HG03066 (cell line): ENCODE measurements around the gene FLNB.

Experiments used
- ATAC-seq: cut with Tn5 transposase; IDR thresholded peaks from one replicate; pipeline ENCODE4 v1.9.1; 2021; ENCODE audit warnings: low read depth; ENCODE audit not compliant: unreplicated experiment

Gene FLNB

DNA sequence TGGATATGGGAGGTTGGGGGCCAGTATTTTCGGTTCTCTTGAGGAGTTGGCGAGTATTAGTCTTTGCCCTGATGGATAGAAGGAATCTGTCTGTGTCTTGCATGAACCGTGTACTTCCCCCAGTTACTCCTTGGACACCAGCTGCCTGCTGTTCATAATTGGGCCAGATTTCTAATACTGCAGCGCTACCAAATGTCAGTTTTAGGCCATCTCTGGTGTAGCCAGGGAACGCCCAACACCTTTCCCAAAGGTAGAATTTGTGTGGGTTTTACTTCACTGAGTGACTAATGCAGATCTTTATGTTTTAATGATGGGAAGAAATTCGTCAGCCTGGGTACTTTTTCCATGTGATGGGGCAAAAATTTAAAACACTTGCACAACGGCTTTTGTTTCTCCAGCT, 18.4 kb downstream of the FLNB start:
- ATAC-seq: no peak

DNA sequence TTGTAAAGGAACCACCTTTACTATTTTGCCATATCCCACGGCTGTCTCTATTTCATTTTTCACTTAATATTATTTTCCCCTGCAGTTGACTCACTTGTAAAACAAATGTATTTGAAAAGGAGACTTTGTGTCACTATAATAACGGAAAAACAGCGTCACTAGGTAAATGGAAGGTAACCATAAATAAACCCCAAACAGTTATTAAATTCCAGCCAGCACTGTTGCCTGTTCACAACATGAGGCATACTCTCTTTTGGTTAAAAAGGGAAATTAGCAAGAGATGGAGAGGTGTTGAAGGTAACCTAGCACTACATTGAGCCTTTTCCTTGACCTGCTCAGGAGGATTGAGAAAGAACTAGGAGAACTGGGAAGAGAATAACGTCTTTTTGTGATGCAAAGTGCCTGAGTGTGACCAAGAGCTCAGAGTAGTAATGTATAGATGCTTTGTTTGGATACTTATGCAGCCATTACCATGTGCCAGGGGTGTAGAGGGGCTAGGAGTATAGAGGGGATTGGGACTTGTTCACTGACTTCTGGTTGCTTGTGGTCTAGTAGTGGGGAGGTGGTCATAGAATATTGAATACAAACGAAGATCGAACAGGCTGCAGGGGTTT, 19.6 kb downstream of the FLNB start:
- no peak for ATAC-seq

DNA sequence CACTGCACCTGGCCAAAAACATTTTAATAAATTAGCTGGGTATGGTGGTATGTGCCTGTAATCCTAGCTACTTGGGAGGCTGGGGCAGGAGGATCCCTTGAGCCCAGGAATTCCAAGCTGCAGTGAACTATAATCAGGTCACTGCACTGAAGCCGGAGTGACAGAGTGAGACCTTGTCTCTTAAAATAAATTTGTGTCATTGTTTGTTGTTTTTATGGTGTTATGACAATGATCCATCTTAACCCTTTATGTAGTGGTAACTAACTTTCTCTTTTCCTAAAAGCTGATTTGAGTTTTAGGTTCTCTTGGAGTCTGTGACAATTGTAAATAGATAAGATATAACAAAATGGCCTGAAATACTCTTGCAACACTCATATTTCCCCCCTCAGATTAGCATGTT, 20.7 kb downstream of the FLNB start:
- no peak for ATAC-seq

DNA sequence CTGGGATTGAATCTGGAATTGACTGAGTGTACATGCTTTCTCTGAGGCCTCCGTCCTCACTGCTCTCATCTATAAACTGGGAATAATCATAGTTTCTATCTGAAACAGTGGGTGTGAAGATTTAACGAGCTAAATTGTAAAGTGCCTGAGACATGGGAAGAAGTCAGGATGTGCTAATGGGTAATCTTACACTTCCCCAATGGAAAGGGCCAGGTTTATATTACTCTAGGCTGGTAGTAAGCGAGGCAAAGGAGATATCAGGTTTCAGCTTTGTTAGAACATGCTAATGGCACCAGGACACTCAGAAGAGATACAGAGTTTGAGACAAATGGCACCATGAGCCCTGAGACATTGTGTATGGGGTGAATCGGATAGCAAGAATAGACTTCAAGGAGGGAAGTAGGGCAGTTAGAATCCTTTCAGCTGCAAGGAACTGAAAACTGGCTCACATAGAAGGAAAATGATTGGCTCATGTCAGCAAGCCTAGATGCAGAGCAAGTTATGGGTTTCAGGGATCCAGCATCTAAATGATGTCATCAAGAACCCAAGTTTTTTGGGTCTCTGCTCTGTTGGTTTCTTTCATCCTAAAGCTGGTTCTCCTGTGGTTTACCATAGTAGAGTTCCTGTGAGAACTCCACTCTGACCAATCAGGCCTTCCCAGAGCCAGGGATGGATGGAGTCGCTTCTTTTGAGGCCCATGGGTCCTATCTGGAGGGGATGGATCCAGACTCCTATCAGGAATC, 21.8 kb downstream of the FLNB start:
- ATAC-seq: no peak

DNA sequence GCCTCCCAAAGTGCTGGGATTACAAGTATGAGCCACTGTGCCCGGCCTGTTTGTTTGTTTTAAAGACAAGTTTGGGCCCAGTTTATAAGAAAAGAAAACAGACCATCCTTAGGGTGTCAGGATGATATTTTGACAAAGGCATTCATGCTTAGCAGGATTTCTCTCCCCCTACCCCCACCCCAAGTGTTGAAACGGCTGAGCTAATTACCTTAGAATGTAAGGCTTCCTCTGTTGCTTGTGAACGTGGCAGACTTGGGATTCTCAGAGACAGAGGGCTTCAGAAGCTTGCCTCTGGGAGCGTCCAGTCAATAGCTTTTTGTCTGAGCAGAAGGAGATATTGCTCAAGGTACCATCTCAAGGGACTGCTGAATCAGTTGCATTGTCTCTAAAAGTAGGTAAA, 24.0 kb downstream of the FLNB start:
- ATAC-seq: no peak

DNA sequence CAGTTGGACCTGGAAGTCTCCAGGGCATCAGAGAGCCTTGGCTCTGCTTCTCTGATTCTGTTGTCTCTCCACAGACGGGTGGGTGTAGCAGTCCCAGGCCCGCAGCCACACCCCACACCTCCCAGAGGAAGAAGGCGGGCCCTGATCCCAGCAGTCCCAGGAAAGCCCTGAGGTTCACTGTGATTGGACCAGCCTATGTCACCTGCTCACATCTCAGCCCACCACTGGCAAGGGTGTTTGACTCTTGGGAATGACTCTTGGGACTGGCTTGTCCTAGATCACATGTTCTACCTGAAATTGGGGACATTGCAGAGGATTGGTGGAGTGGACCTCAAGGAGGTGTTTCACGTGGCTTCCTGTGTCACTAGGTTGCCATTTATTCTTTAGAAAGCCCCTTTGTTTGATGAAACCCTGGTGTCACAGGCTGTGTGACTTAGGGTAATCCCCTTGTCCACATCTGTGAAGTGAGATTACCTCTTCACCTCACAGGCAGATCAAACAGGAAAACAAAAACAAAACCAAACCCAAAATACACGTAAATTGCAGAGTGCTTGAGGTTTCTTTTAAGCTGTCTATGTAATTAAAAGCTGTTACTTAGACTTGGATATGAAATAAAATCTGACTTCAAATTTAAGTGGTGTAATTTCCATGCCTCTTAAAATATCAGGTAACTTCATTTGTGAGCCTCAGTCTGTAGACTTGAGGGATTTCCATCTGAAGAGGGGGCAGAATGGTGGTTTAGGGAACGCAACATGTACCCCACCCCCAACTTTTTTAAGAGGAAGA, 26.7 kb downstream of the FLNB start:
- ATAC-seq: peak; percentile 98

DNA sequence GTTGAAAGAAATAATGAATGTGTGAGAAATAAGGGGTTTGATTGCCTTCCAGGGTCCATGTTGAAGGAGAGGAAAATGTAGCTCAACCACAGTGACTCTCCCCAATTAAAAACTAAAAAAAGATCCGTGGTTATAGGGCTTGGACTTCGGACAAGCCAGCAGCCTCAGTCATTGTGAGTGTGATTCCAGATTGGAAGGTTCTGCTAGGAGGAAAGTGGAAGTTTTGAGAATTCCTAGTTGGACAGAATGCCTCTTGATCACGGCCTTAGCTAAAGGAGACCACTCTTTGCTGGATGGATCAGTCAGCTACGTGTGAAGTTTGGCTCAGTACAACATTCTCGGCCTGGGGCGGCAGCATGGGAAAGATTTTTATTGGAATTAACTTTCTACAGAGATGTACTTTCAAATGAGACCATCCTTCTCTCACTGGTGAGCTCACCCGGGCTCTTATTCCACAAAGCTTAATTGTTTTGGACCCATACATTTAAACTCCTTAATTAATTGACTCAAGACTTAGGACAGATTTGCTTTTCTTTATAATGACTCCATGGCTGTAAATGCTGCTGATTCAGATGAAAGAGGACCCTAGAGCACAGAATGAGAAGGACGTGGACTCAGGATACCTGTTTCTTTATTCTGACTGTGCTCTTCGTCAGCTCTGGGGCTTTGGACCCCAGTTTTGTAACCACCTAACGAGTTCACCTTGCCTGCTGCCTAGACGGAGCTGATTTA, 27.5 kb downstream of the FLNB start:
- no peak for ATAC-seq

DNA sequence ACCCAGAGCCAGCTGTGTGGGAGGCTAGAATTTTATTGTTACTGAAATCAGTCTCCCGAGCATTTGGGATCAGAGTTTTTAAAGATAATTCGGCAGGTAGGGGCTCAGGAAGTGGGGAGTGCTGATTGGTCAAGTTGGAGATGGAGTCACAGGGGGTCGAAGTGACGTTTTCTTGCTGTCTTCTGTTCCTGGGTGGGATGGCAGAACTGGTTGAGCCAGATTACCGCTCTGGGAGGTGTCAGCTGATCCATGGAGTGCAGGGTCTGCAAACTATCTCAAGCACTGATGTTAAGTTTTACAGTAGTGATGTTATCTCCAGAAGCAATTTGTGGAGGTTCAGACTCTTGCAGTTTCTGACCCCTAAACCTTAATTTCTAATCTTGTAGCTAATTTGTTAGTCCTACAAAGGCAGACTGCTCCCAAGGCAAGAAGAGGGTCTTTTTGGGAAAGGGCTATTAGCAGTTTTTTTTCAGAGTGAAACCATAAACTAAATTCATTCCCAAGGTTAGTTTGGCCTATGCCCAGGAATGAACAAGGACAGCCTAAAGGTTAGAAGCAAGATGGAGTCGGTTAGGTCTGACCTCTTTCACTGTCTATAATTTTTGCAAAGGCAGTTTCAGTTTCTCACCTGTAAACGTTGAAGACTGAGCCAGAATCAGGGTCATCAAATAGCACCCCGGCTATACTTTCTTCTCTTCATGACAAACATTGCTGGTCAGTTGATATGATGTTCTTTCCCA, 28.2 kb downstream of the FLNB start:
- ATAC-seq: no peak

DNA sequence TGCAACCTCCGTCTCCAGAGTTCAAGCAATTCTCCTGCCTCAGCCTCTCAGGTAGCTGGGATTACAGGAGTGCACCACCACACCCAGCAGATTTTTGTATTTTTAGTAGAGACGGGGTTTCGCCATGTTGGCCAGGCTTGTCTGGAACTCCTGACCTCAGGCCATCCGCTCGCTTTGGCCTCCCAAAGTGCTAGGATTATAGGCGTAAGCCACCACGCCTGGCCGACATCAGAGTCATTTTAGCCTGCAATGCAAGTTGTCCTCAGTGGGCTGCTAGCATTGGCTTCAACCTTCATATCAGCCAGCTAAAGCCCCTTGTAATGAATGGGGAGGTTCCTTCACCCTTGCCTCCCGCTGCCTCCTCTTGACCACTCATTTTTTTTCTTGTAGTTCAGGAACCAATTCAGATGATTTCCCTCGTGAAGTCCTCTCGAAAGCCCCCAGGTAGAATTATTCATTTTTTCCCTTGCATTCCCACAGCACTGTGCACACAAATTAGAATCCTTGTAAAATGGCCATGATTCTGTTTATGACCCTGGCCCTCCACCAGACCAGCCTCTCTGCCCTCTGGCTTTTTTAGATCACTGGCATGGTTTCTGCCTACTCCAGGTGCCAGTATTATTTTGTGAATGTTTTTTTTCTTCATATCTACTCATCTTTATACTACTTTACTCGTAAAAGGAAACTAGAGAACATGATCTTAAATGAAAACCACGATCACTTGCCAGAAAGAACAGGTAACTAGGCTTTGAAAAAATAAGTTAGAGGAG, 29.1 kb downstream of the FLNB start:
- no peak for ATAC-seq

DNA sequence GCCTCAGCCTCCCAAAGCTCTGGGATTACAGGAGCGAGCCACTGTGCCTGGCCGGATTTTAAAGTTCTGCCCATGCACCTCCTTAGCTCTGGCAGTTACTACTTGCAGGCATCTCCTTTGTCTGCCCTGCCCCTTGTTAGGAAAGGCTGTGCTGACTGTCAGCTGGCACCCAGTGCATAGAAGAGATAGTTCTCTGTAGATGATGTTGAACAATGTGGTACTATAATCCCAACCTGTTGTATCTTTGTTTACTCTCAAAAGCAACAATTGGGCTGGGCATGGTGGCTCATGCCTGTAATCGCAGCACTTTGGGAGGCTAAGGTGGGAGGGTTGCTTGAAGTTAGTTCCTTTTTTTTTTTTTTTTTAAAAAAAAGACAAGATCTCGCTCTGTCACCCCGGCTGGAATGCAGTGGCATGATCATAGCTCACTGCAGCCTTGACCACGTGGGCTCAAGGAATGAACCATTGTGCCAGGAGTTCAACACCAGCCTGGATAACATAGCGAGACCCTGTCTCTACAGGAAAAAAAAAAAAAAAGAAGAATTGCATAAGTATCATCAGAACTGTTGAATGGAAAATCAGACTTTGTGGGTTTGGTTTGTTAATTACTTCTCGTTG, 30.6 kb downstream of the FLNB start:
- no peak for ATAC-seq

DNA sequence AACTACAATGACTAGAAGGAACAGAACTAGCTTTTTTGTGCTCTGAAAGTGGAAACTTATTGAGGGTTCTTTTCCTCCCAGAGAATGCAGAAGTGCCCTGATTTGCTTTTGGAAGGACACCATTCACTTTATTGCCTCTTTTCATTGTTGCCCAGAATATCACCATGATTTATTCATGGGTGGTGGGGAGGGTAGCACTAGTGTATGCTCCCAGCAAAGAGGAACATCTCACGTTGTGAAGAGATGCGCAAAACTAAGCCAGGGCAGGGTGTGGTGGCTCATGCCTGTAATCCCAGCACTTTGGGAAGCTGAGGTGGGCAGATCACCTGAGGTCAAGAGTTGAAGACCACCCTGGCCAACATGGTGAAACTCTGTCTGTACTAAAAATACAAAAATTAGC, 31.4 kb downstream of the FLNB start:
- no peak for ATAC-seq

DNA sequence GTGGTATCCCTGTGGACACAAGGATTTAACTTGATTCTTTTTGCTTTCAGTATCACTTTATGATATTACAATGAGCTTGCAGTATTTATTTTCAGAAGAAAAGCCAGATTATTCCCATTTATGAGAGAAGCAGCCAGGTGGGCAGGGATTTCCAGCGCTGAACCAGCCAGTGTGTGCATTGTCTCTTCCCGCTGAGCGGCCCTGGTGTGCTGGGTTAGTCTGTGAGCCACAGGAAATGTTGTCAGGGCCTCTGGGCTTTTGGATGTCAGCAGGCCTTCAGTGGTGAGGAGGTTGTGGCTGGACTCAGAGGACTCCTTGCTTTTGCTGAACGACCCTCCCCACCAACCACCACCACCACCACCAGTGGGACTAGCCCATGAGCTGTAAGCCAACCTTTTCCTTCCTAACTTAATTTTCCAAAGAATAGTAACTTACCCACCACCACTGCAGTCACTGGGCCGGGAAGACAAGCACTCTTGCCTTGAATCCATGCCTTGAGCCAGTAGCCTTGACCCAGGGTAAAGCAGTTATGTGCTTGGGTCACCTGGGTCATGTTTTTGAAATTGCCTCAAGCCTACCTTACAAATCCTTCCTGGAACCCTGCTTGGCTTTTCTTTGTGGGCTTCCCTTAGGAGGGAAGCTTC, 33.1 kb downstream of the FLNB start:
- no peak for ATAC-seq

DNA sequence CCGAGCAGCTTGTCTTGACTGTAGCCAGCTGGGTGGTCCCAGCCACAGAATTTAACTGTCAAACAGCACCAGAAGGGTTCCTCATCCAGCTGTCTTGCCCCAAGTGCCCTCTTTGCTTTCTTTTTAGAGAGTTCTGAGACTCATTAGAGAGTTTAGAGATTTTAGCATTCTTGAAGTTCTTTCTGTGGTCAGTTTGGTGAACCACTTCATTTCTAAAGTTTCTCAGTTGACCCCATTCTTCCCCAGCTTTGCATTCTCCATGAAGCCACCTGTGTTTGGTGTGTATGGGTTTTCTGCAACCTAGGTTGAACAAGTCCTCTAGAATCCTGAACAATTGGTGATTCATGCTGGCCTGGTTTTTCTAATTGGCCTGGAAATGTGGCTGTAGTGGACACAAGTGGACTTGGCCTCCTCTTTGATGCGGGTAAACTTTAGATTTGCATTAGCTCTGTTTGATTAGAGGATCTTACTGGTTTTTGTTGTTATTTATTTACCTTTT, 33.7 kb downstream of the FLNB start:
- peak; percentile 86 for ATAC-seq

DNA sequence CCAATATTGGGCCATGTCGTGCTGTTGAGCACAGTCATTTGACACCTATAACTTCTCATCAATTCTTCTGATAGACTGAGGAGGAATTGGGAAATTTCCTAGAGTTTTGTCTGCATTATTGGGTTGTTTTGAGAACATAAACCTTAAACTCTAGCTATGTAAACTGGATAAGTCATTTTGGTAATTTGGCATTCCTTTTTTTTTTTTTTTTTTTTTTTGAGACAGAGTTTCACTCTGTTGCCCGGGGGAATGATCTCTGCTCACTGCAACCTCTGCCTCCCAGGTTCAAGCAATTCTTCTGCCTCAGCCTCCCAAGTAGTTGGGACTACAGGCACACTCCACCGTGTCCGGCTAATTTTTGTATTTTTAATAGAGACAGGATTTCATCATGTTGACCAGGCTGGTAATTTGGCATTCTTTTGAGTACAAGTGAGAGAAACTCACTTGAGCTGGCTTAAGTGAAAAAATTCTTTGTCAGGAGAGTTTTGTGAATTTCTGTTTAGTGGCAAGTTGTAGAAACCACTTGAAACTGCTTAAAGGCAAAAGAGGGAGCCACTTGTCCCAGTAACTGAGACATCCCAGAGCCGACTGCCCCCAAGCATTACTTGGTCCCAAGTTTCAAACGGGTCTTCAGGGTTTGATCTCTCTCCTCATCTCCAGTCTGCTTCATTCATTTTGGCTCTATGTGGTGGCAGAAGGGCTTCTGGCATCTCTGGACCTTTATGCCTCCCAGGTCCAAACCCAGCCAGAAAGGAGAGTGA, 34.9 kb downstream of the FLNB start:
- ATAC-seq: no peak

DNA sequence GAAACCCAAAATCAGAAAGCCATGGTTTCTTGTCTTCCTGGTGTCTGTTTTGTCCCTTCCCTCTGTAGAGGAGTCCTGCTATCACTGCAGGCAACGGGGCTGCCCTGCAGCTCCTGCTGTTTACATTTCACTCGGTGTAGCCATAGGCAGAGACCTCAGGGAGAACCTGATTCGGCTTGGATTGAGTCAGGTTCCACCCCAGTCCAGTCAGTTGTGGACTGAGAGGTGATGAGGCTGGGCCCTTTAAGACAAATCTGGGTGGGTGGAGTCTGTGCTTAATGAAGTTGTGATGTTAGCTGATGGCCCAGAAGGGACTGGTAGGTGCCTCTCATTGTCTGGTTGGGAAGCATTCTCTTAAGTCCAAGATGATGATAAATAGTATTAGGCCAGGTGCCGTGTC, 35.7 kb downstream of the FLNB start:
- no peak for ATAC-seq

DNA sequence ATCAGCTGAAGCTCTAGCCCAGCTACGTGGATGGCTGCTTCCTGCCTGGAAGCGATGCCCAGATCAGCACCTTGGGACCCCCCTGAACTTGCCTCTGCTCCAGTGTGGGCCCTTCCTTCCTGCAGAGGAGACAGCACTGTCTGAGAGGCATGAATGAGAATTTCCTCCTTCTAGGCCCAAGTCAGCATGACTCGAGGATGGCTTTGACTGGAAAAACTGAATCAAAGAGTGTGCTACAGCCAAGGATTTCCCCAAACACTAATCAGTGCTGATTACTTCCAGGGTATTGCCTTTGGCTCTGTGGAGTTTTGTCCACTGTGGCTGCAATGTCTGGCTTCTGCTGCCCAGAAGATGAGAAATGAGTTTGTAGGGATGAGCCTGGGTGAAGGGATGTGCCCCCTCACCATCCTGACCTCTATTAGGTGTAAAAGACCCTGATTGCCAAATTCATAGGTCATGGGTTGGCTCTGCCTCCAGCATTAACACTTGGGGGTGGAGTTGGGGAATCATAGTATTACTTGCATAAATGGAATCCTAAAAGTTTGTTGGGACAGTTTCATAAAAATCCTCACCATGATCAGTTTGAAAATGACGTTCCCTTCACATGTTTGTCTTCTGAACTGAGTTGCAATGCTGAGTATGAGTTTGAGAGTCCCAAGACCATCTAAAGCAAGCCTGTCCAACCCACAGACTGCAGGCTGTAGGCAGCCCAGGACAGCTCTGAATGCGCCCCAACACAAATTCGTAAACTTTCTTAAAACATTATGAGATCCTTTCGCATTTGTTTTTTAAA, 36.7 kb downstream of the FLNB start:
- ATAC-seq: no peak

DNA sequence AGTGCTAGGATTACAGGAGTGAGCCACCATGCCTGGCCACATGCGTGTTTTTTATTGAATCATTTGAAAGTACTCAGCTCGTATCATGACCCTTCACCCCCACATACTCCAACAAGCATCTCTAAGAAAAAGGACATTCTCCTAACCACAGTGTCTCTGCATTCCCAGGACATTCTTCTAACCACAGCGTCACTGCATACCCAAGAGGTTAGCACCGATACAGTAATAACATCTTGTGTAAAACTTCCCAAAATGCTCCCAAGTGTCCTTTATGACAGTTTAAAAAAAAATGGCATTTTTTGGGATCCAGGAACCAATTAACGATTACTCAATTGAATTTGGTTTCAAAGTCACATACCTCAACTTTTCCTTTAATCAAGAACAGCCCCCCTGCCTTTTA, 39.6 kb downstream of the FLNB start:
- ATAC-seq: no peak
